Thymus (tissue), 11 donors: ENCODE results near the gene EXOC3. TPM values are rescaled to one million over a fixed set of nuclear protein-coding genes. Genes with fewer than 3 reads are reported as not detected.
A peak's percentile ranks its signal among the peaks of the same experiment; 100 is the strongest.
"Not testable (repeated sequence)": the region's sequence is repeated elsewhere in the genome, so short reads cannot be mapped to it uniquely, and the experiment has no call there.

Experiments
- DNase-seq, 9 donors: peaks; one replicate each; pipeline ENCODE4 v3.0.0-alpha.2; 2013; ENCODE audit warnings: low spot score in 9 of 9, low read depth in 6 of 9, missing footprints in 1 of 9
- H3K27ac ChIP-seq, 2 donors: one replicate each; pipeline ENCODE4 v1.5.1; 2013; ENCODE audit warnings: control low read depth in 1 of 2, low read depth in 1 of 2, low read length in 1 of 2, mild to moderate bottlenecking in 1 of 2, moderate library complexity in 1 of 2
- H3K27me3 ChIP-seq, 2 donors: one replicate each; pipeline ENCODE4 v1.5.1; 2013; ENCODE audit warnings: low read length in 1 of 2; ENCODE audit not compliant: control insufficient read depth in 2 of 2, insufficient read depth in 1 of 2
- H3K36me3 ChIP-seq, 2 donors: one replicate each; pipeline ENCODE4 v1.5.1; 2013; ENCODE audit warnings: low read length in 1 of 2, mild to moderate bottlenecking in 1 of 2, moderate library complexity in 1 of 2; ENCODE audit not compliant: control insufficient read depth in 2 of 2, insufficient read depth in 2 of 2
- H3K4me1 ChIP-seq, 2 donors: one replicate each; pipeline ENCODE4 v1.5.1; 2013; ENCODE audit warnings: low read length in 2 of 2; ENCODE audit not compliant: control insufficient read depth in 2 of 2, insufficient read depth in 2 of 2
- H3K4me3 ChIP-seq, 2 donors: one replicate each; pipeline ENCODE4 v1.5.1; 2013; ENCODE audit warnings: low read length in 2 of 2, control low read depth in 1 of 2, mild to moderate bottlenecking in 1 of 2
- H3K9me3 ChIP-seq, 2 donors: one replicate each; pipeline ENCODE4 v1.5.1; 2013; ENCODE audit warnings: low read length in 1 of 2, mild to moderate bottlenecking in 1 of 2; ENCODE audit not compliant: control insufficient read depth in 2 of 2, insufficient read depth in 1 of 2
- WGBS: extraction: QIAGEN DNeasy Blood & Tissue Kit; methylation state at CpG from one replicate; pipeline ENCODE4 v1.1.7; 2013; 5-methylcytosine and 5-hydroxymethylcytosine counted together
- polyA plus RNA-seq: library from polyadenylated mRNA; stranded (reverse); fragments of 200-250 nt; gene quantifications from one replicate; pipeline ENCODE4 v1.2.3, GENCODE V29; 2013
- total RNA-seq: library from RNA; stranded (reverse); fragments of 120-200 nt; gene quantifications from one replicate; pipeline ENCODE4 v1.2.4, GENCODE V29; 2013
- donor health status: healthy.

The EXOC3 gene
- total and polyA plus RNA-seq, 2 donors, result 27.2 to 60.0 TPM

DNA sequence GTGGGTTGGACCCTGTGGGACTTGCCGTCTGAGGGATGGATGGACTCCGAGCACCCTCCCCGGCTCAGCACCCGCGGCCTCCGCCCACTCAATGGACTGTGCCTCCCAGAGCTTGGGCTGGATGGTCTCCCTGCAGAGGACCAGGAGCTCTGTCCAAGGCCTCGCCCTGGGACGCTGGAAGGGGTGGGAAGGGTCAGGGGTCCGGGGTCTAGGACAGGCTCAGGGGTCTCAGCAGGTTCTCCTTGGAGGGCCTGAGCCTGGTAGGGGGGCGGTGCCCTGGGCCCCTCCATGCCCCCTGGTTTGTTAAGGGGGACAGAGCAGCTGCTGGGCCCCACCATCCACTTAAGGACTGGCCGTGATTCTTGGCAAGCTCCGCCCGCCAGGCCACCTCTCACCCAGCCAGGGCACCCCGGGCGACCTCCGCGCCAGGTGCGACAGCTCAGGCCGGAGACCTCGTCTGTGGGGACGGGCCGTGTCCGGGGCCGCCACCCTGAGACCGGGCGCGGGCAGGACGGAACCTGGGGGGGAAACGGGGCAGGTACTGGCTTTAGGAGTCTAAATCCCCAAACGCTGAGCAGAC lies 29.2 kb downstream of the EXOC3 start:
- Histone ChIP-seq H3K4me1 (peaks cover 7 to 20% of the 10 kb centered on the region in 2 donors), H3K9me3 (peaks cover 0 to 3% of the 10 kb centered on the region in 2 donors), H3K36me3 (peaks cover 9 to 17% of the 10 kb centered on the region in 2 donors), H3K27me3 (peaks cover 24 to 36% of the 10 kb centered on the region in 2 donors), H3K27ac (peak overlapping the region in 1 of 2 donors; percentile 54), H3K4me3 (peak overlapping the region; percentile 61 to 87)
- no peak for DNase-seq
- 26% methylated on average over 30 of the region's 30 CpGs for WGBS

DNA sequence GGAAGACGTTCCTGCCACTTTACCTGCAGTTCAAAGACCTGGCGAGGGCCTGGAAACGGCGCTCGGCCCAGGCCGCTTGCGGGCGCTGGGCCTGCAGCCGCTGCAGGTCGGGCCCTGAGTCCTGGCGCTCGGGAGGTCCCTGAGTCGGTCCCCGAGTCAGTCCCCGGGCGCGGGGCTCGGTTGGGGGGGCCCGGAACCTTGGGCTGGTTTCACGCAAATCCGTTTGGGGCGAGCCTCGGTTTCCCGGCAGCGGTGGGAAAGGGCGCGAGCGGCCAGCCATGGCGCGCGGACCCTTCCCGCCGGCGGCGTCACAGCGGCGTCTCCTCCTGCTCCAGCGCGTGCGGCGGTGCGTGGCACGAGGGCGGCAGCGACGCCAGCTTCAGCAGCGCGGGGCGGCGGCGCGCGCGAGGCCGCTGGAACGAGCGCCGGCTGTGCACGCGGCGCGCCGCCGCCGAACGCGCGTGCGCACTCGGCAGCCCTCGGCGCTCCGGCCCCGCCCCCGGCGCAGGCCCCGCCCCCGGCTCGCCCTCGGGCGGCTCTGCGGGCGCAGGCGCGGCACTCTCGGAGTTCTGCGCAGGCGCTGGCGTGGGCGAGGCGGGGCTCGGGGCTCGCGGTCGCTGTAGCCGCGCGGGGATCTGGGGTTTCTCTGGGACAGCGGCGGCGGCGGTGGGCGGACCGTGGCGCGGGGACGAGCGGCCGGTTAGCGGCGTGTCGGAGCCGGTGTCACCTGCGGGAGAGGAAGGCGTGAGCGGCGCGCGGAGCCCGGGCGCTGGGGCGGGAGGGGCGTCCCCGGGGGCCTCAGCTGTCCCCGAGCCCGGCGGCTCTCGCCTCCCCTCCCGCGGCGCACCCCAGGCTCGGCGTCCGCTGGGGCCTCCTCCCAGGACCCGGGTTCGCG lies 29.9 kb downstream of the EXOC3 start:
- H3K36me3 ChIP-seq, result peaks cover 9 to 17% of the 10 kb centered on the region in 2 donors
- peaks cover 24 to 37% of the 10 kb centered on the region in 2 donors for H3K27me3 ChIP-seq
- peak overlapping the region in 1 of 2 donors; percentile 81 for H3K27ac ChIP-seq
- H3K4me1 ChIP-seq, result peaks cover 7 to 20% of the 10 kb centered on the region in 2 donors
- DNase-seq, result peak in 8 of 9 donors; percentile 52 to 88 (median 74)
- peak overlapping the region; percentile 62 to 87 for H3K4me3 ChIP-seq
- peaks cover 0 to 3% of the 10 kb centered on the region in 2 donors for H3K9me3 ChIP-seq
- under 1% methylated on average over 137 of the region's 137 CpGs for WGBS

- Histone ChIP-seq H3K9me3 (peaks cover 0 to 3% of the 10 kb centered on the region in 2 donors), H3K36me3 (peaks cover 9 to 14% of the 10 kb centered on the region in 2 donors), H3K4me1 (peaks cover 7 to 20% of the 10 kb centered on the region in 2 donors), H3K27ac (no peak overlapping the region), H3K4me3 (peak overlapping the region; percentile 62 to 87), H3K27me3 (peaks cover 24 to 37% of the 10 kb centered on the region in 2 donors)
- peak in 4 of 9 donors; percentile 5 to 45 (median 12) for DNase-seq
- under 1% methylated on average over 44 of the region's 44 CpGs for WGBS
These were observed 30.7 kb downstream of the EXOC3 start for GRCh38 chr5:473551-474192.

- Histone ChIP-seq H3K4me3 (peak overlapping the region; percentile 62 to 87), H3K36me3 (peaks cover 6 to 14% of the 10 kb centered on the region in 2 donors), H3K27me3 (peaks cover 24 to 37% of the 10 kb centered on the region in 2 donors), H3K4me1 (peaks cover 7 to 20% of the 10 kb centered on the region in 2 donors)
- not testable (repeated sequence) for H3K9me3 ChIP-seq, H3K27ac ChIP-seq, DNase-seq
- 4% methylated on average over 14 of the region's 50 CpGs for WGBS
These were observed 31.4 kb downstream of the EXOC3 start for GRCh38 chr5:474232-474839.

DNA sequence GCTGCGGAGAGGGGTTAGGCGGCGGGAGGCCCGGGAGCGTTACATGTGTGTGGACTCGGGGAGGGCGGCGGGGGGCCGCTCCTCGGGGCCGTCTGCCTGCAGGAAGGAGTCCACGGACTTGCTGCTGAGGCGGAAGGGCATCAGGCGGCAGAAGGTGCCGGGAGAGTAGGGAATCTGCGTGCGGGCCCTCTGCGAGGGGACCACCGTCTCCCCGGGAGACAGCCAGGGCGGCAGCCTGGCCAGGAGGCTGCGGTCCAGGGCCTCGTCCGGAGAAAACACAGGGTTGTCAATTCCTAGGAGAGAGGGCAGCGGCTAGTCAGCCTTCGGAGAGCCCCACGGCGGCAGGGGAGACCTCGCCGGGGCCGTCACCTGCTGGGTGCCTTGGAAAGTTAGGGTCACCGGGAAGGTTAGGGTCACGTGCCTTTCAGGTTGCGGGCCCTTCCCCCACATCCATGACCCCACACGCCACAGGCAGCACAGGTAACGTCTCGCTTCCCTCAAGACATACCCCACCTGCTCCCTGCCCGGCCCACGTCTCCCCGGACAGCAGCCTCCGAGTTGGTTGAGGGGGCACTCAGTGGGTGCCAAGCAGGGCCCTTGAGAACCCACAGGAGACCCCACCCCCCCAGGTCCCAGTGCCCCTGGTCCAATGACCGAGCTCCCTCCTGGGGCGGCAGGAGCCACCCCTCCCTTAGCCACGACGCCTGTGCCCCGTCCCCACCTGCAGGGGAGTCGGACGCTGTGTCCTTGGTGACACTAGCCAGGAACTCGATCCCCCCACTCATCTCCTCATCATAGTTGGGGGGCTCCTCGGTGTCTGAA lies 32.1 kb downstream of the EXOC3 start:
- DNase-seq, result no peak
- peak overlapping the region; percentile 10 to 17 for H3K4me3 ChIP-seq
- H3K27ac ChIP-seq, result no peak overlapping the region
- H3K36me3 ChIP-seq, result peaks cover 4 to 9% of the 10 kb centered on the region in 2 donors
- peaks cover 7 to 20% of the 10 kb centered on the region in 2 donors for H3K4me1 ChIP-seq
- H3K27me3 ChIP-seq, result peaks cover 24 to 37% of the 10 kb centered on the region in 2 donors
- 30% methylated on average over 50 of the region's 50 CpGs for WGBS
- peaks cover 0 to 3% of the 10 kb centered on the region in 2 donors for H3K9me3 ChIP-seq

GRCh38 chr5:475704-476101 lies 32.7 kb downstream of the EXOC3 start:
- peaks cover 7 to 20% of the 10 kb centered on the region in 2 donors for H3K4me1 ChIP-seq
- H3K9me3 ChIP-seq, result peaks cover 0 to 3% of the 10 kb centered on the region in 2 donors
- H3K4me3 ChIP-seq, result no peak overlapping the region
- H3K27ac ChIP-seq, result no peak overlapping the region
- DNase-seq, result no peak
- peaks cover 4 to 8% of the 10 kb centered on the region in 2 donors for H3K36me3 ChIP-seq
- 91% methylated on average over 8 of the region's 8 CpGs for WGBS
- peaks cover 24 to 37% of the 10 kb centered on the region in 2 donors for H3K27me3 ChIP-seq

GRCh38 chr5:476102-476813 lies 33.3 kb downstream of the EXOC3 start:
- H3K9me3 ChIP-seq, result peaks cover 0 to 2% of the 10 kb centered on the region in 2 donors
- no peak overlapping the region for H3K27ac ChIP-seq
- peaks cover 7 to 19% of the 10 kb centered on the region in 2 donors for H3K4me1 ChIP-seq
- no peak overlapping the region for H3K4me3 ChIP-seq
- H3K27me3 ChIP-seq, result peaks cover 24 to 39% of the 10 kb centered on the region in 2 donors
- DNase-seq, result no peak
- peaks cover 0 to 3% of the 10 kb centered on the region in 2 donors for H3K36me3 ChIP-seq
- WGBS, result 94% methylated on average over 51 of the region's 51 CpGs
